NCI-H1694 treated with DMSO at 0.1 percent for 48 hours (cell line): ENCODE results near the gene CD44.

ENCODE experiments used
- DNase-seq: peaks from one replicate; lab custom pipeline; 2025; lab: John Stamatoyannopoulos, UW

The CD44 gene

GRCh38 chr11:35178067-35178805, 39.3 kb downstream of the CD44 start:
- no peak for DNase-seq

GRCh38 chr11:35178873-35179272, 39.9 kb downstream of the CD44 start:
- no peak for DNase-seq

GRCh38 chr11:35179466-35180135, 40.6 kb downstream of the CD44 start:
- DNase-seq = no peak

GRCh38 chr11:35180317-35181233, 41.6 kb downstream of the CD44 start:
- DNase-seq = no peak

GRCh38 chr11:35182317-35182939, 43.5 kb downstream of the CD44 start:
- DNase-seq = no peak

- no peak for DNase-seq
Measured at GRCh38 chr11:35183326-35183925, 44.5 kb downstream of the CD44 start.

- DNase-seq = no peak
Measured at GRCh38 chr11:35185696-35186095, 46.7 kb downstream of the CD44 start.

- DNase-seq = no peak
Measured at GRCh38 chr11:35187996-35188395, 49.0 kb downstream of the CD44 start.

- DNase-seq = no peak
Measured at GRCh38 chr11:35190804-35191348, 51.9 kb downstream of the CD44 start.

- no peak for DNase-seq
Measured at GRCh38 chr11:35192347-35192746, 53.4 kb downstream of the CD44 start.

GRCh38 chr11:35193767-35194166, 54.8 kb downstream of the CD44 start:
- DNase-seq = no peak

- no peak for DNase-seq
Measured at GRCh38 chr11:35197292-35197691, 58.3 kb downstream of the CD44 start.

- no peak for DNase-seq
Measured at GRCh38 chr11:35200811-35201341, 61.9 kb downstream of the CD44 start.

GRCh38 chr11:35204614-35205013, 65.6 kb downstream of the CD44 start:
- no peak for DNase-seq

- no peak for DNase-seq
Measured at GRCh38 chr11:35206616-35207015, 67.6 kb downstream of the CD44 start.

- no peak for DNase-seq
Measured at GRCh38 chr11:35207471-35208403, 68.8 kb downstream of the CD44 start.

- DNase-seq = no peak
Measured at GRCh38 chr11:35208795-35209194, 69.8 kb downstream of the CD44 start.

- DNase-seq = no peak
Measured at GRCh38 chr11:35210876-35211546, 72.0 kb downstream of the CD44 start.

- DNase-seq = no peak
Measured at GRCh38 chr11:35211952-35212351, 73.0 kb downstream of the CD44 start.
